HL-60 (cell line): ENCODE results near the gene SAE1.

Source experiments
- DNase-seq, 2 experiments: peaks; one replicate each; pipeline ENCODE4 v3.0.0-alpha.2; 2010 to 2020; ENCODE audit warnings: low read depth in 1 of 2, low spot score in 1 of 2
- H3K27ac ChIP-seq: fragments of 250-450 bp; sonication (Bioruptor Pico); replicated peaks from 2 replicates; pipeline ENCODE4 v1.5.1; 2020; ENCODE audit warnings: mild to moderate bottlenecking, moderate library complexity
- H3K27me3 ChIP-seq: fragments of 250-450 bp; sonication (Bioruptor Pico); 2 replicates; pipeline ENCODE4 v1.5.1; 2021; ENCODE audit warnings: mild to moderate bottlenecking, moderate library complexity; ENCODE audit not compliant: insufficient read depth, poor library complexity, severe bottlenecking
- H3K4me3 ChIP-seq: replicated peaks from 2 replicates; pipeline ENCODE4 v1.5.1; 2011; ENCODE audit warnings: mild to moderate bottlenecking, control low read depth, low read length; ENCODE audit not compliant: insufficient read depth
- CTCF ChIP-seq: IDR thresholded peaks from one replicate; pipeline ENCODE4 v1.5.1; 2011; ENCODE audit warnings: low read length, control low read depth, inconsistent platforms; ENCODE audit not compliant: insufficient read depth
- GABPA ChIP-seq: IDR thresholded peaks from 2 replicates; pipeline ENCODE4 v1.6.1; 2012; ENCODE audit warnings: low read depth
- POLR2AphosphoS5 ChIP-seq: IDR thresholded peaks from 2 replicates; pipeline ENCODE4 v1.6.1; 2012; ENCODE audit warnings: low read depth
- REST ChIP-seq: IDR thresholded peaks from 2 replicates; pipeline ENCODE4 v1.6.1; 2012; ENCODE audit warnings: low read depth; ENCODE audit not compliant: insufficient replicate concordance
- SPI1 ChIP-seq: IDR thresholded peaks from 2 replicates; pipeline ENCODE4 v1.6.1; 2012; ENCODE audit warnings: low read depth, mild to moderate bottlenecking, borderline replicate concordance

SAE1 gene

GRCh38 chr19:47221890-47222289 is 91.3 kb downstream of the SAE1 start:
- no peak for TF ChIP-seq SPI1
- no peak for DNase-seq
- Histone ChIP-seq H3K4me3 (no peak overlapping the region), H3K27ac (no peak overlapping the region), H3K27me3 (no peaks in the 10 kb centered on the region)

- H3K4me3 ChIP-seq = peak overlapping the region; percentile 39
- TF ChIP-seq REST (peak; percentile 59), SPI1 (no peak), CTCF (no peak), GABPA (no peak), POLR2AphosphoS5 (peak; percentile 91; the same call in 1 of the 2 replicates)
- H3K27me3 ChIP-seq = no peaks in the 10 kb centered on the region
- peak; percentile 59 to 80 for DNase-seq
- H3K27ac ChIP-seq = peak overlapping the region; percentile 80
These were observed 95.3 kb downstream of the SAE1 start for GRCh38 chr19:47225746-47226425.

GRCh38 chr19:47226426-47227351 is 96.1 kb downstream of the SAE1 start:
- peak; percentile 87 to 89 for DNase-seq
- H3K27ac ChIP-seq = peak overlapping the region; percentile 80
- TF ChIP-seq POLR2AphosphoS5 (peak; percentile 43; the same call in 1 of the 2 replicates), GABPA (no peak)
- H3K4me3 ChIP-seq = peak overlapping the region; percentile 40
- H3K27me3 ChIP-seq = peaks cover 2% of the 10 kb centered on the region

- H3K4me3 ChIP-seq = peak overlapping the region; percentile 40
- H3K27me3 ChIP-seq = peaks cover 7% of the 10 kb centered on the region
- peak; percentile 88 to 92 for DNase-seq
- TF ChIP-seq SPI1 = no peak; the same call in 1 of the 2 replicates
- peak; percentile 27 for TF ChIP-seq POLR2AphosphoS5
- TF ChIP-seq CTCF = no peak
- H3K27ac ChIP-seq = peak overlapping the region; percentile 80
These were observed 96.9 kb downstream of the SAE1 start for GRCh38 chr19:47227352-47228167.
